Activated naive CD4-positive, alpha-beta T cell (primary cell): ENCODE measurements around the gene POP7.
A peak's percentile ranks its signal among the peaks of the same experiment; 100 is the strongest.
"Not testable (repeated sequence)": the region's sequence is repeated elsewhere in the genome, so short reads cannot be mapped to it uniquely, and the experiment has no call there.

Experiments
- DNase-seq, 4 experiments: peaks; one replicate each; lab custom pipeline; 2025; lab: John Stamatoyannopoulos, UW

POP7 gene

GRCh38 chr7:100705753-100706671, at the start of gene POP7:
TSS of gene POP7 (plus strand) at chr7:100706121. CDS start at chr7:100706831, 710 bp downstream.
- DNase-seq, result peak; percentile 94 to 98 (median 95)

GRCh38 chr7:100662194-100662776, 43.6 kb upstream of the POP7 start:
- DNase-seq, result not testable (repeated sequence)

- DNase-seq, result no peak
These were observed 40.7 kb upstream of the POP7 start for GRCh38 chr7:100665168-100665726.

- DNase-seq, result no peak
These were observed 38.4 kb upstream of the POP7 start for GRCh38 chr7:100667331-100668068.

GRCh38 chr7:100668069-100668449, 37.9 kb upstream of the POP7 start:
- DNase-seq, result no peak

GRCh38 chr7:100669106-100669505, 36.8 kb upstream of the POP7 start:
- not testable (repeated sequence) for DNase-seq

GRCh38 chr7:100670074-100670473, 35.8 kb upstream of the POP7 start:
- no peak for DNase-seq

- no peak for DNase-seq
These were observed 34.3 kb upstream of the POP7 start for GRCh38 chr7:100671353-100672327.

- peak; percentile 95 to 97 (median 96) for DNase-seq
These were observed 32.5 kb upstream of the POP7 start, which contains the start of gene GNB2 for GRCh38 chr7:100673302-100673941. TSS of gene GNB2 (plus strand) at chr7:100673740. CDS start at chr7:100676266, 2,526 bp downstream.

GRCh38 chr7:100673942-100674410, 31.9 kb upstream of the POP7 start:
- peak in 2 of 4 experiments; percentile 26 to 44 for DNase-seq

- peak in 1 of 4 experiments; percentile 31 for DNase-seq
These were observed 31.4 kb upstream of the POP7 start for GRCh38 chr7:100674411-100675104.

GRCh38 chr7:100675105-100675451, 30.8 kb upstream of the POP7 start:
- DNase-seq, result peak in 1 of 4 experiments; percentile 52

- peak; percentile 49 to 89 (median 70) for DNase-seq
These were observed 30.2 kb upstream of the POP7 start for GRCh38 chr7:100675581-100676350.

- no peak for DNase-seq
These were observed 29.2 kb upstream of the POP7 start for GRCh38 chr7:100676501-100677306.

- DNase-seq, result no peak
These were observed 28.3 kb upstream of the POP7 start for GRCh38 chr7:100677308-100678267.

- DNase-seq, result no peak
These were observed 27.5 kb upstream of the POP7 start for GRCh38 chr7:100678291-100678984.
